NCI-H774 (cell line): ENCODE measurements around the gene CABP2.
"Not testable (repeated sequence)": the region's sequence is repeated elsewhere in the genome, so short reads cannot be mapped to it uniquely, and the experiment has no call there.

Source experiments
- DNase-seq: peaks from one replicate; lab custom pipeline; 2025; lab: John Stamatoyannopoulos, UW

Gene CABP2

DNA sequence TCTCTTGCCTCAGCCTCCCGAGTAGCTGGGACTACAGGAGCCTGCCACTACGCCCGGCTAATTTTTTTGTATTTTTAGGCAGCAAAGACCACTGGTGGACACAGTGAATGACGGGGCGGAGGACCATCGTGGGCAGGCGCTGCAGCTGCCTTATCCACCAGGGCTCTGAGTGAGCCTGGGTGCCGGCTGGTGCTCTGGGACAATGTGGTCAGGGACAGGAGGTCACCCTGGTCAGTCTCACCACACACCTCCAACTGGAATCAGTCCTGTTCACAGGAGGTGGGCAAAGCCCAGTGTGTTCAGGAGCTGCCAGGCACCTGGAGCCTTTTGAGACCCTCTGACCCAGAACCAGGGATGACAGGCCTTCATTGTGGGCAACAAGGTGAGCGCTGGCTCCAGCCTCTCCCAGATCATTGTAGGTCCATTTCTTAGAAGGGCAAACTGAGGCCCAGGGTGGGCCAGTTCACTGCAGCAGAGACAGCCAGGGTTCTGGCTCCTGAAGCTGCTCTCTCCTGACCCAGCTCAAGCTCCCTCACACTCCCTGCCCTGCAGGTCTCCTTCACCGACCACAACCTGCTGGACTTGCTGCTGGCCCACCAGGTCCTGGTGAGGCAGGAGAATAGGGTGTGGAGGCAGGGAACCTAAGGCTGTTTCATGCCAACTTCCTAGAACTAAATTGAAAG is 15.7 kb upstream of the CABP2 start:
- DNase-seq: no peak

DNA sequence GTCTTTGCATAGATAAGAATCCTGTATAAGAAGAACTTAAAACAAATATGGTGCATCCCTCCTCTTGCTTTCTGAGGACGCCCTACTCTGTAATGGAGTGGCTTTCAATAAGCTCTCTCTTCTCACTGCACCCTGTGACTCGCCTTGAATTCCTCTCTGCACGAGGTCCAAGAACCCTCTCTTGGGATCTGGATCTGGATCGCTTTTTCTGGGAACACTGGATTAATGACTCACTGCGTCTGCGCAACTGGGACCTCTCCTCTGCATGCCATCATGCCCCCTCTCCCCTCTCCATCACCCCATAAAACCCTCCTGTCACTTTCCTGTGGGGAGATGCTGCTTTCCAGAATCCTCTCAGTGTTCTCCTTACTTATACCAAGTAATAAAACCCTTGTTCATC is 15.1 kb upstream of the CABP2 start:
- no peak for DNase-seq

DNA sequence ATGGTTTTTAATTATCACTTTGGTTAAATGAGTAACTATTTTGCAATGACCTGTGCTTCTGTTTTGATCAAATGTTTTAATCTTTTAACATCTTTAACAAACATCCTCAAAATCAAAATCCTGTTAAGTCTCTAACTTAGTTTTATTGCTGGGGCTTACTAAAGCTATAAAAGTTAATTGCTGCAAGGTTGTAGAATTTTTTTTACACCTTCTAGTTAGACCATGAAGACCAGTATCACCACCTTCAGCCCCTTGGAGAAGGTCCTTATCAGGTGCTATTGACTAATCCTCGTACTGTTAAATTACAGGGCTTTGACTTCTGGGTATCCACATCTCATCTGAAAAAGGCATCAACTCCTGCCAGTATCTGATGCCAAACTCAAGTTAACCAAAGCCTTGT is 12.3 kb upstream of the CABP2 start:
- DNase-seq: no peak

DNA sequence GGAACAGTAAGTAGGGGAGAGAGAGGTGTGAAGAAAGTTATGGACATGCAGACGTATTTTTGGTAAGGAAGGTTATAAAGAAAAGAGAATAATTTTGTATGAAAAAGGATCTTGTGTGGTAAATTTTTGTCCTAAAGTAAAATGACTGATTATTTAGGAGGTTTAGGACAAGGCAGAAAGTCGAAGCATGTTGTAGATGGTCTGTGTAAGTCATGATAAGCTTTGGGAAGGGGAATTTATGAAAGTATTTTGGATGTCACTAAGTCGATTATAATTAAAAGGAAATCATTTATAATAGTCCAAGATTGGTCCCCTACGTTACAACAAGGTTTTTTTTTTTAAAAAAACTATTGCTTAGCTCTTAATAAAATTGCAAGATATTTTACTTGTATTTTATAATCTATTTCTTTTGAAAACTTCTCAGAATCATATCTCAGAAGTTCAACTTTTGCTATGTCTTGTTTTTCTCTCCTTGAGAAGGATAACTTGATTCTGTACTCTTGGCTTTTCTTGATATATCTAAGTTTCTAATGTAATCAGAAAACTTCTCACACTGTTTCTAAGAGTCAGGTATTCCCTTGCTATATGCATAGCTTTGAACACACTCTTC is 10.9 kb upstream of the CABP2 start:
- DNase-seq: no peak

DNA sequence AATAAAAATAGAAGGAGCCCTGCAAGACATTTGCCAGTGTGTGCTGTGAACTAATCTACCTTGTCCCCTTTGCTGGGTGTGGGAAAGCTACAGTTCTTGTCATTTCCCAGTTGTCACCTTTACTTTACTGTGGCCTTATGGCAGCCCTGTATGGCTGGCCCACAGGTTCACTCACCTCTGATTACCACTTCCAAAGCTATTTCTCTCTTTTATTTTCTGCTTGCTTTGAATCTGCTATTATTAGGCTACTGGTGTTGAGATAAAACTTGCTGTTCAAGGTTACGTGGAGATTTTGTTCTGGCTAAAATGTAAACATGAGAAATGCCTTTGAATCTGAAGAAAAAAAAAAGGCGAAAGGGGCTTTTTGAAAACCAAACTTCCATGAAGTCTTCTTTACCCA is 9.6 kb upstream of the CABP2 start:
- DNase-seq: no peak

DNA sequence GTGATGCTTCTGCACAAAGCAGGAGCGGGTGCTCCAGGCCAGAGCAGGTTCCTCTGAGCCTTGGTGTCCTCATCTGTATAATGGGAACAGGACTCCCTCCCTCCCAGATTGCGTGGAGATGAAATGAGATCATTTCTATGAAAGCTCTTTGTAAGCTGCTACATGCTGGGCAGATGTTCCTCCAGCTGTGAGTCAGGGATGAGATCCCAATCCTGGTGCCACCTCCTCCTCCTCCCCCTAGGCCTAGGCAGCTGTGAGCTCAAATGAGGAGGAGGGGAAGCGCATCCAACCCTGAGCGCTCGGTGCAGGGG is 7.0 kb upstream of the CABP2 start:
- DNase-seq: no peak

DNA sequence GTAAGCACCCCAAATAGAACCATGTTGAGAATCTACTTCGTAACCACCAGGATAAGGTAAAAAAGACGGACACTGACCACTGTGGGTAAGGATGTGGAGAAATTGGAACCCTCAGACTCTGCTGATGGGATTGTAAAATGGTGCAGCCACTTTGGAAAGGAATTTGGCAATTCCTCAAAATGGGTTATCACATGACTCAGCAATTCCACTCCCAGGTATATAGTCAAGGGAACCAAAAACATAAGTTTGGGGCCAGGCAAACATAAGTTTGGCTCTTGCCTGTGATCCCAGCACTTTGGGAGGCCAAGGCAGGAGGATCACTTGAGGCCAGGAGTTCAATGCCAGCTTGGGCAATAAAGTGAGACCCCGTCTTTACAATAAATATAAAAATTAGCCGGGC is 5.1 kb upstream of the CABP2 start:
- DNase-seq: no peak

DNA sequence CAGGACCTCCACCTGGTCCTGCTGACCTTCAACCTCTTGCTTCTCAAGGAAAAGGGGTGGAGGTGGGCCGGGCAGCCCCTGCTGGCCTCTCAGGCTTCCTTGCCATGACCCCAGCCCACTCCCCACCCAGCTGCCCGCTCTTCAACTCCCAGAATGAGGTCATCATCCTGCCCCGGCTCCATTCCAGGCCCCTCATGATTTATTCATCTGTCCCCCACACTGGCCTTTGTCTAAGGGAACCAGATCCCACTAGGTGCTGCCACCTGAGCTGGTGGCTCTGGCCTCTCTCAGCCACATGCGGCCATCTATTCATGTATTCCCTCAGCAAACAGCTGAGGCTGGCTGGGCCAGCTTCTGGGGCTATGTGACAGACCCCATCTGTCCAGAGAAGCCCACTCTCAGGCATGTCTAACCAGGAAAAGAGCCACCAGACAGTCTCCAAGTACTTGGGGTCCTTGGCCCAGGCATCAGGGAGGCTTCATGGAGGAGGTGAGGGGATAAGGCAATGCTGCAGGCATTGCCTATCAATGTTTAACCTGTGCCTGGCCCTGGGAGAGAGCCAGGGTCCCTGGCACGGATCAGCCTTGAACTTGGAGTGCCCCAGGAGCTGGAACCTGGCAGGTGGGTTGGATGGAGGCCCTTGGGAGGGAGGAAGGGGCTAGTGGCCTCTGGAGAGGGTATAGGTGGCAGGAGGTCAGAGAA is 2.2 kb upstream of the CABP2 start:
- DNase-seq: no peak

DNA sequence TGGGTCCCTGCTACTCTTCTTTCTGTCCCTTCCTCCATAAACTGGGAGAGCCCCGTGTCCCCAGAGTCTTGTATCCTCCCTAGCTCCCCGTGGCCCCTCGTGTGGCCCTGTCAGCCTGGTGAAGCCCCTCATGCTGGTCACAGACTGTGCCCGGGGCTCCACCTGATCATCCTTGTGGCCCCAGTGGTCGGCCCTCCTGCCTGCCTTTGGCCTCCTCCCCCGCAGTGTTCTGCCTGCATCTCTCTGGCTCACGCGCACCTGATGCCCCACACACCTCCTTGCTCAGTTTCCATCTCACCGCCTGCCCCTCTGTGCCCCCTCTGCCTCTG is 1.2 kb upstream of the CABP2 start:
- no peak for DNase-seq

DNA sequence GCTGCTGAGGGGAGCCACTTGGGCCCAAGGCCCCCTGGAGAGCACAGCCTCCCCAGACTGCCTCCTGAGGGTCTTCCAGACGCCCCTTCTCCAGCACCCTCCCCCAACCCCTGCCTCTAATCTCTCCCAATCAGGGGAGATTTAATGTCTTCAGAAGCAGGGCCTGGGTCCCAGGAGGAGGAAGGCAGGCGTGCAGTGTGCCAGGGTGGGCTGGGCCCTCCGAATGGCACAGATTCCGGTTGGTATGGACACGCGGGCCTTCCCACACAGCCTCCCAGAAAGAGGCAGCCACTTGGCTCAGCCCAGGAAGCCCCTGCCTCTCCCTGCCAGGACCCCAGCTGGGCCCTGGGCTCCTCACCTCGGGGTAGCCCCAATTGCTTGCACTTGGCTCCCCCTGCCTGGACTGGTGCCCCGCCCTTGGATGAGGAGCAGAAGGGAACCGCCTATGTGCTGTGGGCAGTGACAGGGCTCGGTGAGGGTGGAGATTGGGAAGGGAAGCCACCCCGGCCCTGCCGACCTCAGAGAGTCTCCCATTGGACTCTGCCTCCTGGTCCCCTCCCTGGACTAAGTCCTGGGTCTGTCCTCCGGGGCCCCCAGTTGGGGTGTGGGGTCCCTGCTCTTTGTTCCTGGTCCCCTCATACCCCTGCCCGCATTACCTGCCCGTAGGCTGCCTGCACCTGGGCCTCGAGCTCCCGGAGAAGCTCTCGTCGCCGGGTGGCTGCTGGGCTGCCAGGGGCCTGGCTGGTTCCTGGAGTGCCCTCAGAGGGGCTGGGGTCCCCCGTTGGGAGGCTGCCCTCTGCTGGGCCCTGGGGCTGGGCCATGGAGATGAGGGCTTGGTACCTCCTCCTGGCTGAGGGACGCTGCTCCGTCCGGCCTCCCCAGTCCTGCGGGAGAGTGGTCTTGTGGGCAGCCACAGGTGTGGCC is 572 bp upstream of the CABP2 start:
- DNase-seq: no peak

DNA sequence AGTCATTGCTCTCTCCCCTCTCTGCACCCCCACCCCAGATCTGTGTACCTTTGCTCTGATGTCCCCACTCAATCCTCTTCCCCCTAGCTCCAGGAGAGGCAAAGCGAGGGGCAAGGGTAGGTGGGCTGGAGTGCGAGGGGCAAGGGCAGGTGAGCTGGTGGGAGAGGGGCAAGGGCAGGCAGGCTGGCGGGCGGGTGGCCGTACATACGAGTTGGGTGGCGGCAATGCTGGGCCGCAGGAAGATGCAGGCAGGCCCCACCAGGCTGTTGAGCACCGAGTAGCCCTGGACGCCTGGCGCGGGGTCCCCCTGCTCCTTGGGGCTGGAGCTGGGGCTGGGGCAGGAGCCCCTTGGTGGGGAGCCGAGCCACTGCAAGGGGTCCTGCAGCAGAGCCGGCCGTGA is 908 bp downstream of the CABP2 start:
- no peak for DNase-seq

DNA sequence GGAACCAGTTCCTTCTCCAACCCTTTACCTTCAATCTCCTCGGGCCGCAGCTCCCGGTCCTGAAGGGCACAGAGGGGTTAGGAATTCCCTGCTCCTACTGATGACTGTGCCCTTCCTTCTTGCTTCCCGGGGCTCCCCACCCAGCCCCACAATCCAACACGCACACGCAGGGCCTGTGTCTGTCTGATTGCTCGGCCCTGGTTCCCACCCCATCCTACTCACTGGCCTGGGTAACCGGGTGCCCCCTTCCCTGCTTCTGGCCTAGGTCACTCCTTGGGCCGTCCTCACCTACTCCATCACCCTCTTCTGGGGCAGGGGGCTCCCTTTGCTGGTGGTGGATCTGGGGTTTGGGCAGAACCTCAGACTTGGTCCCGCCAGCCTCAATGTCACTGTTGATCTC is 1.3 kb downstream of the CABP2 start:
- DNase-seq: no peak

DNA sequence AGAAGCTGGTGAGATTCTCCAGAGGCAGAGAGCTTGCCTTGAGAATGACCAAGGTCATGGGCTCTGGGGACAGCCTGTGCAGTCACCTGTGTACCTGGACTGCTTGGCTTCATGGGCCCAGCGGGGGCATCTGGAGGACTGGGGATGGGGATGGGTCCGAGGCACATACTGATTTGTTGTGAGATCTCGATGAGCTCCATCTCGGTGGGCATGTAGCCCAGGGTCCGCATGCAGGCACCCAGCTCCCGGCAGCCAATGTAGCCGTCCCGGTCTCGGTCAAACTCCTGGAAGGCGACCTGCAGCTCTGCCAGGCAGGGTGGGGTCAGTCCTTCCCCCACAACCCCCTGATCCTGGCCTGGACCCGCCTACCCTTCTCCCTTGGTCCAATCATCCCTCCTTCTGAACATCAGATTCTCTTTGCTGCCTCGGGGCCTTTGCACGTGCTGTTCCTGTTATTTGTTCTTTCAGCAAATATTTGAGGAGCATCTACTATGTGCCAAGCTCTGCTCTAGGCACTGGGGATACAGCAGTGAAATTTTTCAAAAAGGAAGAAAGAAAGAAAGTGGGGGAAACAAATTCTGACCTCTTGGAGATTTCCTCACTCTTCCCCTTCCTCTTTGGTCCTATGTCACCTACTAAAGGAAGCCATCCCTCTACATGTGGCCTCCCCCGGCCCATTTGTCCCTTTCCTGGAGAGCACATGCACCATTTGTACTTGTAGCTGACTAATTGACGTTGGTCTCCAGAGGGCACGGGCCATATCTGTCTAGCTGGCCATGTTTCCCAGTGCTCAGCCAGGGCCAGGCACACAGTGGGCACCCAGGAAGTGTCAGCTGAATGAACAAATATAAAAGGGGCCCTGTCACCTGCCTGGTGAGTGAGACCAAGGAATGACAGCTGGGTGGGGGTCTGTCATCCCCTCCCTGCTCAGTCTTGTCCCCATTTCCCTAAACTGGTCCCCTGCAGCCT is 2.1 kb downstream of the CABP2 start:
- no peak for DNase-seq

DNA sequence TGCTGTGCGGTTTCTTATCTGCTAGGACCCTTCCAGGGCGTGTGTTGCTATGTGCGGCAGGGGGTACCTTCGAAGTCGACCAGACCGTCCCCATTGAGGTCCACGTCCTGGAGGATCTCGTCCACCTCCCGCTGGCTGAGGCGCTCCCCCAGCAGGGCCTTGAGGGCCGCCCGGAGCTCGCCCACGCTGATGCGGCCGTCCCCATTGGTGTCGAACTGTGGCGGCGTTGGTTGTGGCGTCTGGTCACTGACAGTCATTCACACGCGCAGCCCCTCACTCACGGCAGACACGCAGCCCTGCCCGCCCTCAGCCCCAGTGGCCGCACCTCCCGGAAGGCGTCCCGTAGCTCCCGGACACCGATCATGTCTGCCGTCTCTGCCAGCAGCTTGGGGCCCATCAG is 3.5 kb downstream of the CABP2 start:
- DNase-seq: no peak

DNA sequence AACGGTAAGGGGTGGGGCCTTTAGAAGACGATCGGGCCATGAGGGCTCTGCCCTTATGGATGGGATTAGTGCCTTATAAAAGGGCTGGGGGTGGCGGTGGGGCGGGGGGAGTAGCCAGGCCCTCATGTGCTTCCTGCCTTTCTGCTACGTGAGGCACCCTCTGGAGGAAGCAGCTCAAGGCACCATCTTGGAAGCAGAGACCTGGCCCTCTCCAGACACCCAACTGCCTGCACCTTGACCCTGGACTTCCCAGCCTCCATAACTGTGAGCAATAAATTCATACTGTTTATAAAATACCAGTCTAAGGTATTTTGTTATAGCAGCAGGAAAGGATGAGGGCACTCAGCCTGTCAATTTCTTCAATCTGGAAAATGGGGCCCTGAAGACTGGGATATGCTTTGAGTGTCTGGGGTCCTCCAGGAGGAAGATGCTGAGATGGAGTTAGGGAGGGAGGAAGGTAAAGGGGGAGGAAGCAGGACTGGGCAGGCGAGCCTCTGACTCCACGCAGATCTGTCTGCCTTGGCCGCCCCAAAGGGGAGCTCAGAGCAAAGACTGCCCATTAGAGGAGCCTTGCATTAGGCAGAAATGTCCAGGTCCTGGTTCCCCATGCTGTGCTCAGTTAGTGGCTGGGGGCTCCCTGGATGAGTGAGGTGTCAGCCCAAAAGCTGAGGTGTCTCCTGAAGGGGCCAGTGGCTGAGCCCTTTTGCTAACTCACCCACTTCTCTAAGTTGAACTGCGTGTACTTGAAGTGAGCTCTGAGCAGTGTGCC is 5.3 kb downstream of the CABP2 start:
- no peak for DNase-seq

DNA sequence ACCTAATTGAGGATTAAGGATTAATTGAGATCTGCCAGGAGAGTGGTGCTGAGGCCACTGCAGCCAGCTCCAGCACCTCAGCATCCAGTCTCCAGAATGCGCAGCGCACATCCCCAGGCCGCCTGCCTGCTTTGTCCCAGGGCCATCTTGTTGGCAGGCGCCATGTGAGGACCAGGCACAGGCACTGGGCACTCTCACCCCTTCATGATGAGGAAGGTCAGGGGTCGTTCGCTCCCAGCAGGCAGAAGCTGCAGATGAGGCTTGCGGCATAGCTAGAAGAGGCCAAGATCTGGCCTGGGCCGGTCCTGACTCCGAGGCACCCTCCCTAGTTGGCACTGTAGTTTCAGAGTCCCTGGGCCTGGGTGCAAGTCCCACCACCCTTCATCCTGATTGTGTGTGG is 6.4 kb downstream of the CABP2 start:
- no peak for DNase-seq

DNA sequence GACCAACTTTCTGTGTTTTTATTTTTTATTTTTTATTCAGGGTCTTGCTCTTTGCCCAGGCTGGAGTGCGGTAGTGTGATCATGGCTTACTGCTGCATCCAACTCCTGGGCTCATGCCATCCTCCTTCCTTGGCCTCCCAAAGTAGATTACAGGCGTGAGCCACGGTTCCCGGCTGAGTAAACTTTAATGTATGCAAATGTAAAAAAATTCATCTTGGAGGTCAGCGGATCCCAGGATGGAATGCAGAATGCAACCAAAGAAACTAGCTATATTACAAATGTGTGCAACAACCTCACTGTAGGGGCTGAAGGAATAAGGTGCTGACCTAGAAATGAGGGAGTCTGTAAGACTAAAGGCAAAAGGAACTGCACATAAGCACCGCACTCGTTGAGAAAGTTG is 9.1 kb downstream of the CABP2 start:
- no peak for DNase-seq

DNA sequence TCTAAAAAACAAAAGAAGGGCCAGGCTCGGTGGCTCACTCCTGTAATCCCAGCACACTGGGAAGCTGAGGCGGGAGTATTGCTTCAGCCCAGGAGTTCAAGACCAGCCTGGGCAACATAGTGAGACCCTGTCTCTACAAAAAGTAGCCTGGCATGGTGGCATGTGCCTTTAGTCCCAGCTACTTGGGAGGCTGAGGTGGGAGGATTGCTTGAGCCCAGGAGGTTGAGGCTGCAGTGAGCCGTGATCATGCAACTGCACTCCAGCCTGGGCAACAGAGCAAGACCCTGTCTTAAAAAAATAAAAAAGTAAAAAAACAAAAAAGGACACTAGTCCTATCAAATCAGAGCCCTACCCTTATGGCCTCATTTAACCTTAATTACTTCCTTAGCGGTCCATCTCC is 11.7 kb downstream of the CABP2 start:
- DNase-seq: not testable (repeated sequence)

DNA sequence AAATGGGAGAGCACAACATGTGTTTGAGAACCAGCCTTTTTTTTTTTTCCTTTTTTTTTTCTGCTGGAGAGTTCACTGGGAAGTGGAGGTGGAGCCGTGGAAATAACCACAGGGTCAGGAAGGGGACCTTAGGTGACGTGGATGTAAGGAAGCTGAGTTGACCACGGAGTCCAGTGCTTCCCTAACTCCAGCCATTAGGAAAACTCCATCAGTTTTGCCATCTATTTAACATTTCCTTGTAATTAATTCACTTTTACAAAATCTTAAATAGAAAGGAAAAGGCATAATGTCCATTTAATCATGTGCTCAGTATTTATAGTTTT is 13.3 kb downstream of the CABP2 start:
- DNase-seq: no peak

DNA sequence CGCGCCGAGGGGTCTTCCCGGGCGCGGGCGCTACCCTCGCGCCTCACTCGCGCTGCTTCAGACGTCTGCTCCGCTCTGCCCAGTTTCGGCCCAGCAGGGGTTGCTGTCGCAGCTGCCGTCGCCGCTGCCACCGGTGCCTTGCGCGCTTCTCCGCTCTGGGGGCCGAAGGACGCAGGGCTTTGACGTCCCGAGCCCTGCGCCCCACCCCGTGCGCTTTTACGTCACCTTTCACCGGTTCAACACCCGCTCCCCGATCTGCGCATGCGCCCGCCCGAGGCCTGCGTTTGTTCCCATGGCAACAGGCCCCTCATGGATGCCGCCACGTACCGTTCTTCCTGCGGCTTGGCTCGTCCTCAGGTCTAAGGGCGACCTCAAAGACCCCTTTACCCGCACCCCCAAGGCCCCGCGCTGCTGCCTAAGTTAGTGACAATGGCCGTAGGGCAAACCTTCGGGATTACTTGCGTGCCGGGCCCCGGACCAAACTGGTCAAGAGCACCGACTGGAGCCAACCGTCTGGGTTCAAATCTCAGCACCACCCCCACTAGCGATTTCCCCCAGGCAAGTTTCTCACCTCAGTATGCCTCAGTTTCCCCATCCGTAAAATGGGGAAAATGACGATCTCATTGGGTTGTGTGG is 14.6 kb downstream of the CABP2 start:
- peak; percentile 98 for DNase-seq
